Fibroblast of lung (primary cell): ENCODE data around the gene MBOAT2. TPM values are rescaled to one million over a fixed set of nuclear protein-coding genes. Genes with fewer than 3 reads are reported as not detected.

Experiments
- DNase-seq, 2 donors: peaks; one replicate each; pipeline versions ENCODE4 v3.0.0 to v3.0.0-alpha.2; 2010; ENCODE audit warnings: low read depth in 2 of 2
- H2AFZ ChIP-seq: 2 replicates; pipeline ENCODE4 v1.5.1; 2012; ENCODE audit warnings: low read length, control low read depth, inconsistent platforms
- H3K27ac ChIP-seq: 2 replicates; pipeline ENCODE4 v1.5.1; 2011; ENCODE audit warnings: low read length, control low read depth; ENCODE audit not compliant: insufficient read depth
- H3K27me3 ChIP-seq: 2 replicates; pipeline ENCODE4 v1.5.1; 2011; ENCODE audit warnings: mild to moderate bottlenecking, low read length; ENCODE audit not compliant: control insufficient read depth, insufficient read depth
- H3K36me3 ChIP-seq: 2 replicates; pipeline ENCODE4 v1.5.1; 2011; ENCODE audit warnings: low read length; ENCODE audit not compliant: control insufficient read depth, insufficient read depth
- H3K4me1 ChIP-seq: 2 replicates; pipeline ENCODE4 v1.5.1; 2011; ENCODE audit warnings: low read length; ENCODE audit not compliant: control insufficient read depth, insufficient read depth; ENCODE audit errors: extremely low read depth
- H3K4me2 ChIP-seq: 2 replicates; pipeline ENCODE4 v1.5.1; 2011; ENCODE audit warnings: low read length, control low read depth; ENCODE audit not compliant: insufficient read depth; ENCODE audit errors: extremely low read depth
- H3K4me3 ChIP-seq, 4 experiments: fragments of 200-600 bp in 1 of 4; sonication (generic) in 1 of 4; replicated peaks in 1 of 4; 2 replicates each; pipeline ENCODE4 v1.5.1; 2011 to 2016; ENCODE audit warnings: low read length in 4 of 4, low read depth in 3 of 4, mild to moderate bottlenecking in 3 of 4, control low read depth in 2 of 4, inconsistent platforms in 1 of 4, mixed read lengths in 1 of 4; ENCODE audit not compliant: insufficient read depth in 1 of 4; ENCODE audit errors: control extremely low read depth in 1 of 4
- H3K79me2 ChIP-seq: 2 replicates; pipeline ENCODE4 v1.5.1; 2012; ENCODE audit warnings: mild to moderate bottlenecking, low read length, inconsistent platforms; ENCODE audit not compliant: control insufficient read depth, insufficient read depth
- H3K9ac ChIP-seq: 2 replicates; pipeline ENCODE4 v1.5.1; 2011; ENCODE audit warnings: mild to moderate bottlenecking, low read length, control low read depth; ENCODE audit not compliant: insufficient read depth
- H3K9me3 ChIP-seq: 2 replicates; pipeline ENCODE4 v1.5.1; 2012; ENCODE audit warnings: low read depth, low read length; ENCODE audit not compliant: control insufficient read depth, insufficient read depth
- H4K20me1 ChIP-seq: 2 replicates; pipeline ENCODE4 v1.5.1; 2011; ENCODE audit warnings: low read length; ENCODE audit not compliant: control insufficient read depth, insufficient read depth; ENCODE audit errors: extremely low read depth
- EZH2 ChIP-seq: IDR thresholded peaks from 2 replicates; pipeline ENCODE4 v1.5.1; 2012; ENCODE audit warnings: low read length, control low read depth, mild to moderate bottlenecking; ENCODE audit errors: missing control alignments
- polyA plus RNA-seq, 2 donors: library from polyadenylated mRNA; depleted of rRNA in 1 of 2; stranded (reverse) in 1 of 2; unstranded in 1 of 2; fragments of >200 nt; gene quantifications; 2 replicates each; pipeline ENCODE4 v1.2.1, GENCODE V29; 2011 to 2012; ENCODE audit warnings: missing spikeins in 1 of 2
- total RNA-seq: library from RNA; depleted of rRNA; stranded (reverse); fragments of >200 nt; gene quantifications from 2 replicates; pipeline ENCODE4 v1.2.1, GENCODE V29; 2014
- TF ChIP-seq, protein P1 (sequence below), 2 donors: IDR thresholded peaks in 1 of 2; conservative IDR thresholded peaks in 1 of 2; 1 replicate in 1 of 2; 2 replicates in 1 of 2; pipeline ENCODE4 v1.5.1; 2011 to 2012; ENCODE audit warnings: low read length in 2 of 2, control low read depth in 1 of 2, inconsistent platforms in 1 of 2, low read depth in 1 of 2, mild to moderate bottlenecking in 1 of 2

Gene MBOAT2
- total and polyA plus RNA-seq, 2 donors (not counting 1 experiment from before 2014, with no cell fraction given): 46.4 to 68.3 TPM

DNA sequence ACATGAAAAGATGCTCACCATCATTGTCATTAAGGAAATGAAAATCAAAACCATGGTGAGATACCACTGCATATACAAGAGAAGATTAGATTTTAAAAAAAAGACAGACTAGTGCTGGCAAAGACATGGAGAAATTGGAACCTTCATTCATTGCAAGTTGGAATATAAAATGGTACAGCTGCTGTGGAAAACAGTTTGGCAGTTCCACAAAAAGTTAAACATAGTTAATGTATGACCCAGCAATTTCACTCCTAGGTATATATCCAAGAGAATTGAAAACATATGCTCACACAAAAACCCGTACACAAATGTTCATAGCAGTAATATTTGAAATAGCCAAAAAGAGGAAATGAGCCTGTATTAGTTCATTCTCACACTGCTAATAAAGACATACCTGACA lies 33.7 kb upstream of the MBOAT2 start:
- H3K4me3 ChIP-seq: no peak overlapping the region
- H4K20me1 ChIP-seq: no peaks in the 10 kb centered on the region
- H3K9ac ChIP-seq: no peak overlapping the region
- H2AFZ ChIP-seq: no peak overlapping the region
- TF ChIP-seq EZH2: no peak
- TF ChIP-seq, protein P1, sequence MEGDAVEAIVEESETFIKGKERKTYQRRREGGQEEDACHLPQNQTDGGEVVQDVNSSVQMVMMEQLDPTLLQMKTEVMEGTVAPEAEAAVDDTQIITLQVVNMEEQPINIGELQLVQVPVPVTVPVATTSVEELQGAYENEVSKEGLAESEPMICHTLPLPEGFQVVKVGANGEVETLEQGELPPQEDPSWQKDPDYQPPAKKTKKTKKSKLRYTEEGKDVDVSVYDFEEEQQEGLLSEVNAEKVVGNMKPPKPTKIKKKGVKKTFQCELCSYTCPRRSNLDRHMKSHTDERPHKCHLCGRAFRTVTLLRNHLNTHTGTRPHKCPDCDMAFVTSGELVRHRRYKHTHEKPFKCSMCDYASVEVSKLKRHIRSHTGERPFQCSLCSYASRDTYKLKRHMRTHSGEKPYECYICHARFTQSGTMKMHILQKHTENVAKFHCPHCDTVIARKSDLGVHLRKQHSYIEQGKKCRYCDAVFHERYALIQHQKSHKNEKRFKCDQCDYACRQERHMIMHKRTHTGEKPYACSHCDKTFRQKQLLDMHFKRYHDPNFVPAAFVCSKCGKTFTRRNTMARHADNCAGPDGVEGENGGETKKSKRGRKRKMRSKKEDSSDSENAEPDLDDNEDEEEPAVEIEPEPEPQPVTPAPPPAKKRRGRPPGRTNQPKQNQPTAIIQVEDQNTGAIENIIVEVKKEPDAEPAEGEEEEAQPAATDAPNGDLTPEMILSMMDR (conservative IDR thresholded peaks at IDR 0.05 in 1 of 2, IDR thresholded peaks at IDR 0.05 in 1 of 2; ENCODE audit: low read depth in 1 of 2, low read length in 2 of 2): no peak
- no peaks in the 10 kb centered on the region for H3K9me3 ChIP-seq
- H3K27me3 ChIP-seq: no peaks in the 10 kb centered on the region
- H3K79me2 ChIP-seq: no peaks in the 10 kb centered on the region
- H3K36me3 ChIP-seq: no peaks in the 10 kb centered on the region
- H3K4me2 ChIP-seq: no peak overlapping the region
- no peak overlapping the region for H3K27ac ChIP-seq
- peak in 1 of 2 donors; percentile 45 for DNase-seq
- peaks cover 6% of the 10 kb centered on the region for H3K4me1 ChIP-seq

- Histone ChIP-seq H3K27me3 (no peaks in the 10 kb centered on the region), H3K4me1 (peaks cover 11% of the 10 kb centered on the region), H3K9me3 (no peaks in the 10 kb centered on the region), H3K9ac (no peak overlapping the region), H4K20me1 (no peaks in the 10 kb centered on the region), H3K36me3 (no peaks in the 10 kb centered on the region), H3K79me2 (no peaks in the 10 kb centered on the region), H3K4me3 (no peak overlapping the region), H3K4me2 (peak overlapping the region; percentile 15), H2AFZ (peak overlapping the region; percentile 47), H3K27ac (no peak overlapping the region)
- DNase-seq: peak; percentile 18 to 30
- TF ChIP-seq EZH2: no peak
- TF ChIP-seq, protein P1 (conservative IDR thresholded peaks at IDR 0.05 in 1 of 2, IDR thresholded peaks at IDR 0.05 in 1 of 2; ENCODE audit: low read depth in 1 of 2, low read length in 2 of 2): no peak
Measured at GRCh38 chr2:9033385-9034168, 30.1 kb upstream of the MBOAT2 start.

DNA sequence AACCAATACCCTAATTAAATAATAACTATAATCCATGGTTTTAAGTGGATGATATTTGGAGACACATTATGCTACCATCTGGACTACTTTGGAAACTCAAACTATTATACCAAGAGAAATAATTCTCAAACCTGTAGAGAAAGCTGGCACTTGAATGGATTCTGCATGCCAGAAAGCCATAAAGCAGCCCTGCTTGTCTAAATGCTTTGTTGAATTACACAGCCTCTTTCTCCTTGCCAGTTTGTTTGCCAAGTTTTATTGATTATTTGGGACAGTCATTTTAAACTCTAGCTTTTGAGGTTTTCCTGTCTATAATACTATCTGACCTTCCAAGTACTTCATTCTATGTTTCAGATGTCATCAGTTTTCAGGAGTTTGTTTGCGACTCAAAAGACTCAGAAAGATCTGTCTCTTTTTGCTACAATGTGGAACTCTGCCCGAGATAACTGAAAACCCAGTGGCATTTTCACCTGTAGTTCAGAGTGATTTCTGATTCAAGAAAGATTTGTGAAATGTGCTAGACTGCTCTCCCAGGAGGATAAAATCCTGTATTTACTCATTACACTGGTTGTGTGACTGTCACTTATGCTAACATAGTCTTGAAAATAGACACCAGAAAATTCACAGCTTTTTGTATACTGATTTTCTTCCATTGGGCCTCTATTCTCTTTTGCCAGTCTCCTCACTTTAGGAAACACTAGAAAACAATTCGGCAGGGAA lies 29.2 kb upstream of the MBOAT2 start:
- Histone ChIP-seq H2AFZ (no peak overlapping the region), H3K27ac (no peak overlapping the region)

More for the DNA sequence above, 29.2 kb upstream of the MBOAT2 start:
- no peaks in the 10 kb centered on the region for H4K20me1 ChIP-seq
- no peak overlapping the region for H3K4me2 ChIP-seq
- H3K27me3 ChIP-seq: no peaks in the 10 kb centered on the region
- TF ChIP-seq EZH2: no peak
- TF ChIP-seq, protein P1 (conservative IDR thresholded peaks at IDR 0.05 in 1 of 2, IDR thresholded peaks at IDR 0.05 in 1 of 2; ENCODE audit: low read depth in 1 of 2, low read length in 2 of 2): no peak
- H3K9me3 ChIP-seq: no peaks in the 10 kb centered on the region
- peaks cover 11% of the 10 kb centered on the region for H3K4me1 ChIP-seq
- no peaks in the 10 kb centered on the region for H3K36me3 ChIP-seq
- no peak overlapping the region for H3K4me3 ChIP-seq
- DNase-seq: no peak
- H3K79me2 ChIP-seq: no peaks in the 10 kb centered on the region
- no peak overlapping the region for H3K9ac ChIP-seq
